SJSA1 (cell line): Measurements from ENCODE around the gene F5. TPM values are rescaled to one million over a fixed set of nuclear protein-coding genes. Genes with fewer than 3 reads are reported as not detected.
"Not testable (repeated sequence)": the region's sequence is repeated elsewhere in the genome, so short reads cannot be mapped to it uniquely, and the experiment has no call there.

ENCODE experiments used
- DNase-seq, 2 experiments: peaks; one replicate each; pipeline ENCODE4 v3.0.0-alpha.2; 2015 to 2020; ENCODE audit warnings: low spot score in 2 of 2, low read depth in 1 of 2
- H3K27ac ChIP-seq: fragments of 250-450 bp; sonication (Bioruptor Pico); 2 replicates; pipeline ENCODE4 v1.5.1; 2020; ENCODE audit warnings: mild to moderate bottlenecking, moderate library complexity
- H3K27me3 ChIP-seq: fragments of 250-450 bp; sonication (Bioruptor Pico); replicated peaks from 2 replicates; pipeline ENCODE4 v1.5.1; 2020; ENCODE audit warnings: mild to moderate bottlenecking, moderate library complexity
- H3K36me3 ChIP-seq: fragments of 250-450 bp; sonication (Bioruptor Pico); 2 replicates; pipeline ENCODE4 v1.5.1; 2020; ENCODE audit warnings: mild to moderate bottlenecking
- H3K4me1 ChIP-seq: fragments of 250-450 bp; sonication (Bioruptor Pico); replicated peaks from 2 replicates; pipeline ENCODE4 v1.6.1; 2021; ENCODE audit warnings: mild to moderate bottlenecking
- H3K4me3 ChIP-seq: fragments of 250-450 bp; sonication (Bioruptor Pico); 2 replicates; pipeline ENCODE4 v1.5.1; 2020; ENCODE audit warnings: mild to moderate bottlenecking
- H3K9me3 ChIP-seq: fragments of 250-450 bp; sonication (Bioruptor Pico); replicated peaks from 2 replicates; pipeline ENCODE4 v1.5.1; 2020; ENCODE audit warnings: mild to moderate bottlenecking
- total RNA-seq: library from RNA; depleted of rRNA; stranded (reverse); fragments of >200 nt; shearing (Covaris generic); gene quantifications from 2 replicates; pipeline ENCODE4 v1.2.3, GENCODE V29; 2014

F5 gene
- total RNA-seq, 1 experiment from 2014 or later = not detected

GRCh38 chr1:169546087-169546995 is 39.9 kb downstream of the F5 start:
- H3K4me1 ChIP-seq = no peaks in the 10 kb centered on the region
- no peak overlapping the region for H3K4me3 ChIP-seq
- H3K36me3 ChIP-seq = no peaks in the 10 kb centered on the region
- peak; percentile 54 to 59 for DNase-seq
- H3K27me3 ChIP-seq = 0 out of 2 replicates have a peak, but pooled peaks cover 4% of the 10 kb centered on the region
- no peak overlapping the region for H3K27ac ChIP-seq
- no peaks in the 10 kb centered on the region for H3K9me3 ChIP-seq

GRCh38 chr1:169545472-169545871 is 40.8 kb downstream of the F5 start:
- H3K9me3 ChIP-seq = no peaks in the 10 kb centered on the region
- DNase-seq = no peak
- no peaks in the 10 kb centered on the region for H3K4me1 ChIP-seq
- H3K36me3 ChIP-seq = no peaks in the 10 kb centered on the region
- H3K27me3 ChIP-seq = 0 out of 2 replicates have a peak, but pooled peaks cover under 1% of the 10 kb centered on the region
- H3K4me3 ChIP-seq = no peak overlapping the region
- H3K27ac ChIP-seq = no peak overlapping the region

DNA sequence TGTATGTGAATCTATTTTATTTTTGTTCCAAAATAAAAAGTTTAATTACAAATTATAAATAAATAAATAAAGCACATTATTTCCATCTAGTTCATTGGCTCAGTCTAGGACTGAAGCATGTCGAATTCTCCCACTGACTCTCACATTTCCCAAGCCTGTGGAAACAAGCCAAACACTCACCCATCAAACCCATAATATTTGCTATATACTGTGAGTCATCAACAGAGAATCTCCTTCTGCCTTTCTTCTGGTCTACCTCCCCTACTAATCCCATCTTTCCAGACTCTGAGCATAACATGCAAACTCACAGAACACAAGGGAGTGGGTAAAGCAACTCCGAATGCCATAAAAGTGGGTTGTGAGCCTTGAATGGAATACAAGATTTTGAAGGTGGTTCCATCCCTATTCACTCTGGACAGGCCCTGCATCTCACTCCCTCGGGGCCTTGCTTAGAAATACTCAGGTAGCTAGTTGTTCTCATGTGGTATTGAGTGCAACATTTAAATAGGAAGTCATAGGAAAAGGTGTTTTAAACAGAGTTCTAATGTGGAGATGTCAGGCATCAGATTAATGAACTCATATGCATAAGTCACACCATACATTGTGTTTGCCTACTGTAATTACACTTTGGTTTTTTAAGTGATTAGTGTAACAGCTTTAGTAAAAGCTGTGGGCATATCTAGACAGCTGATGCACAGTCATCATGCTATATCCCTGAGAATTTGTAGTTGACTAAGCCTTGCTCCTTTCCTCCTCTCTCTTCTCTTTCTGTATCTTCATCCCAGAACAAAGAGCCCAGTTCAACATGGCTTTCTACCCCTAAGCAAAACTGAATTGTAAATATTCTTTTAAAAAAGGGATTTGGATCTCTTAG is 47.0 kb downstream of the F5 start:
- no peaks in the 10 kb centered on the region for H3K36me3 ChIP-seq
- DNase-seq = peak; percentile 65 to 70
- H3K27ac ChIP-seq = no peak overlapping the region
- no peaks in the 10 kb centered on the region for H3K27me3 ChIP-seq
- H3K4me1 ChIP-seq = peaks cover 11% of the 10 kb centered on the region
- no peak overlapping the region for H3K4me3 ChIP-seq
- H3K9me3 ChIP-seq = no peaks in the 10 kb centered on the region

- Histone ChIP-seq H3K27me3 (no peaks in the 10 kb centered on the region), H3K4me3 (no peak overlapping the region), H3K36me3 (no peaks in the 10 kb centered on the region), H3K27ac (no peak overlapping the region), H3K4me1 (peaks cover 9% of the 10 kb centered on the region), H3K9me3 (no peaks in the 10 kb centered on the region)
- no peak for DNase-seq
Measured at GRCh38 chr1:169534653-169535052, 51.6 kb downstream of the F5 start.

GRCh38 chr1:169533528-169534190 is 52.6 kb downstream of the F5 start:
- not testable (repeated sequence) for H3K4me1 ChIP-seq, DNase-seq, H3K27me3 ChIP-seq, H3K9me3 ChIP-seq, H3K4me3 ChIP-seq, H3K27ac ChIP-seq, H3K36me3 ChIP-seq

GRCh38 chr1:169530448-169530847 is 55.8 kb downstream of the F5 start:
- Histone ChIP-seq H3K9me3 (no peaks in the 10 kb centered on the region), H3K4me3 (no peak overlapping the region), H3K27ac (no peak overlapping the region), H3K4me1 (no peaks in the 10 kb centered on the region), H3K36me3 (no peaks in the 10 kb centered on the region), H3K27me3 (no peaks in the 10 kb centered on the region; the same call in 1 of the 2 replicates)
- DNase-seq = no peak

GRCh38 chr1:169529068-169529642 is 57.1 kb downstream of the F5 start:
- Histone ChIP-seq H3K36me3 (no peaks in the 10 kb centered on the region), H3K4me3 (no peak overlapping the region), H3K27me3 (no peaks in the 10 kb centered on the region; the same call in 1 of the 2 replicates), H3K4me1 (no peaks in the 10 kb centered on the region), H3K27ac (no peak overlapping the region), H3K9me3 (no peaks in the 10 kb centered on the region)
- DNase-seq = no peak

- no peak for DNase-seq
- H3K4me1 ChIP-seq = no peaks in the 10 kb centered on the region
- H3K36me3 ChIP-seq = no peaks in the 10 kb centered on the region
- H3K9me3 ChIP-seq = no peaks in the 10 kb centered on the region
- no peaks in the 10 kb centered on the region; the same call in 1 of the 2 replicates for H3K27me3 ChIP-seq
- H3K27ac ChIP-seq = no peak overlapping the region
- H3K4me3 ChIP-seq = no peak overlapping the region
Measured at GRCh38 chr1:169528215-169529067, 57.8 kb downstream of the F5 start.

- Histone ChIP-seq H3K27me3 (no peaks in the 10 kb centered on the region; the same call in 1 of the 2 replicates), H3K4me3 (no peak overlapping the region), H3K36me3 (no peaks in the 10 kb centered on the region), H3K9me3 (no peaks in the 10 kb centered on the region), H3K27ac (no peak overlapping the region), H3K4me1 (no peaks in the 10 kb centered on the region)
- no peak for DNase-seq
Measured at GRCh38 chr1:169527451-169528214, 58.6 kb downstream of the F5 start.

DNA sequence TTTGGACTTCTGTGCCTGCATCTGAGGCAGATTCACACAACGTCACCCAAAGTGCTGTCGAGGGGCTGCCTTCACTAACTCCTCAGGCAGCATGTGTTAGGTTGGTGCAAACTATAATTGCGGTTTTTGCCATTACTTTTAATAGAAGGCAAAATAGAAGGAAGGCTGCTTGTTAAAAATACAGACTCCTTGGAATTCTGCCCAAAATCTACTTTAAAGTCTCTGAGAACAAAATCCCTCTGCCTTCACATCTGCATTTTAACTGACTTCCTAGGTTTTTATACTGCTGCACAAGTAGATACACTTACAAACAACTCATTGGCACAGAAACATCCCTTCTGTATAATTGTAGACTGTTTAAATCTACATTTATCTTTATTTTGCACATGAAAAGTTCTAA is 59.3 kb downstream of the F5 start:
- H3K36me3 ChIP-seq = no peaks in the 10 kb centered on the region
- H3K4me1 ChIP-seq = no peaks in the 10 kb centered on the region
- H3K4me3 ChIP-seq = no peak overlapping the region
- H3K27me3 ChIP-seq = no peaks in the 10 kb centered on the region; the same call in 1 of the 2 replicates
- no peak for DNase-seq
- no peaks in the 10 kb centered on the region for H3K9me3 ChIP-seq
- H3K27ac ChIP-seq = no peak overlapping the region

DNA sequence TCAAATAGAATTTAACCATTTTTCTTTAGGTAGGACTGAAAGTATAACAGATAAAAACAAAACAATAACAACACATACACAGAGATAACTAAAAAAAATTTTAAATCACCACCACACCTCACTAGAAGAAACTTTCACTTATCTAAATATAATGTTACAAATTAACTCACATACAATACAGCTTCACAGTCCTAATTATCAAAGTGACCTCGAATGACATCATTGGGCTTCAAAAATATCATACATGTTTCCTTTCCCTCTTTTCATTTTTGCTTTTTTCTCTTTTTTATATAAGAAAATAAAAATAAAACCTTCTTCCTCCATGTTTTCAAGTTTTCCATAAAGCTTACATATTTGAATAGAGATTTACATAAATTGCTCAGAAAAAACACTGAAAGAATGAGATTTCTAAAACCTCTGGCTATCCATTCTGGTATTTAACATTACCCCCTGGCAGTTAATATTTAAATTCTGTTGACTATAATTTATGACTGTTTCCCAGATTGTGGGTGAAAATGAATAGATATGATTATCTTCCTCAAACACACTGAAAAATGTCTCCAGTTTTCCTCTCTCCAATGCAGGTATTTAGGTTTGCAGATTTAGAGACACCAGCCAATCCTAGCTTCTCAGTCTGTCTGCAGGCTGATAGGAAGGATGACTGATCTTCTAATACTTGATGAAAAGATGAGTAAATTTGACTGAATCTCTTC is 60.0 kb downstream of the F5 start:
- Histone ChIP-seq H3K36me3 (no peaks in the 10 kb centered on the region), H3K27me3 (no peaks in the 10 kb centered on the region; the same call in 1 of the 2 replicates), H3K9me3 (no peaks in the 10 kb centered on the region), H3K4me1 (no peaks in the 10 kb centered on the region), H3K27ac (no peak overlapping the region), H3K4me3 (no peak overlapping the region)
- no peak for DNase-seq
